Gastrocnemius medialis (tissue), 4 donors: ENCODE data around the gene TRMT1L.

Source experiments
- POLR2A ChIP-seq, 2 donors: fragments of 450-650 bp; IDR thresholded peaks; one replicate each; pipeline ENCODE4 v1.6.1; 2017; ENCODE audit warnings: antibody characterized with exemption in 2 of 2, mild to moderate bottlenecking in 2 of 2, moderate library complexity in 2 of 2
- TF ChIP-seq, protein P1 (sequence below), 5 experiments: fragments of 450-650 bp in 3 of 5; fragments of 200-600 bp in 2 of 5; sonication (generic) in 2 of 5; IDR thresholded peaks in 4 of 5; conservative IDR thresholded peaks in 1 of 5; 1 replicate in 4 of 5; 2 replicates in 1 of 5; pipeline ENCODE4 v1.5.1; 2016 to 2019; ENCODE audit warnings: antibody characterized with exemption in 5 of 5, mild to moderate bottlenecking in 3 of 5, moderate library complexity in 3 of 5

DNA sequence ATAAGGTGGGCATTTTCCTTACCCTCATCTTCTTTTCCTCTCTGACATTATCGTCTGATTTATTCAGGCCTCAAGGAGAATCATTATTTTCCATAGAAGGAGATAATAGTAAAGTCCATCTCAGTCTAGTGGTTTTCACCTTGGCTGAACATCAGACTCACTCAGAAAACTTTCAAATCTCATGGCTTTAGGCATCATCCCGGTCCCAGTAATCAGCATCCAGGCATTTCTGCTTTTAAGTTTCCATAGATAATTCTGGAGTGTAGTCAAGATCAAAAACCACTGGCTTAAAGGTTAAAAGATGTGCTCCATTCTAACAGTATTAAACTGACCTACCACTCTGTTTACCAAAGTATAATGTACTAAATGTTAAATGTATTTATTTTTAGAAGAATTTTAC is 62.0 kb downstream of the TRMT1L start:
- TF ChIP-seq, protein P1, sequence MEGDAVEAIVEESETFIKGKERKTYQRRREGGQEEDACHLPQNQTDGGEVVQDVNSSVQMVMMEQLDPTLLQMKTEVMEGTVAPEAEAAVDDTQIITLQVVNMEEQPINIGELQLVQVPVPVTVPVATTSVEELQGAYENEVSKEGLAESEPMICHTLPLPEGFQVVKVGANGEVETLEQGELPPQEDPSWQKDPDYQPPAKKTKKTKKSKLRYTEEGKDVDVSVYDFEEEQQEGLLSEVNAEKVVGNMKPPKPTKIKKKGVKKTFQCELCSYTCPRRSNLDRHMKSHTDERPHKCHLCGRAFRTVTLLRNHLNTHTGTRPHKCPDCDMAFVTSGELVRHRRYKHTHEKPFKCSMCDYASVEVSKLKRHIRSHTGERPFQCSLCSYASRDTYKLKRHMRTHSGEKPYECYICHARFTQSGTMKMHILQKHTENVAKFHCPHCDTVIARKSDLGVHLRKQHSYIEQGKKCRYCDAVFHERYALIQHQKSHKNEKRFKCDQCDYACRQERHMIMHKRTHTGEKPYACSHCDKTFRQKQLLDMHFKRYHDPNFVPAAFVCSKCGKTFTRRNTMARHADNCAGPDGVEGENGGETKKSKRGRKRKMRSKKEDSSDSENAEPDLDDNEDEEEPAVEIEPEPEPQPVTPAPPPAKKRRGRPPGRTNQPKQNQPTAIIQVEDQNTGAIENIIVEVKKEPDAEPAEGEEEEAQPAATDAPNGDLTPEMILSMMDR (IDR thresholded peaks at IDR 0.05 in 4 of 5, conservative IDR thresholded peaks at IDR 0.05 in 1 of 5) = no peak
- TF ChIP-seq POLR2A (IDR thresholded peaks at IDR 0.05) = no peak
